Glutamatergic neuron (in vitro differentiated cells): ENCODE data around the gene C16orf96. TPM values are rescaled to one million over a fixed set of nuclear protein-coding genes. Genes with fewer than 3 reads are reported as not detected.

ENCODE experiments used
- DNase-seq: peaks from one replicate; pipeline ENCODE4 v3.0.0; 2022
- H3K27ac Mint-ChIP-seq: one replicate; pipeline ENCODE4 v1.8.0; 2020; ENCODE audit warnings: mild to moderate bottlenecking, mixed read lengths, inconsistent platforms; ENCODE audit not compliant: unreplicated experiment
- H3K27me3 Mint-ChIP-seq: one replicate; pipeline ENCODE4 v1.8.0; 2020; ENCODE audit warnings: mild to moderate bottlenecking, moderate library complexity, mixed read lengths, inconsistent platforms; ENCODE audit not compliant: unreplicated experiment
- H3K36me3 Mint-ChIP-seq: one replicate; pipeline ENCODE4 v1.8.0; 2020; ENCODE audit warnings: mild to moderate bottlenecking, mixed read lengths, inconsistent platforms; ENCODE audit not compliant: unreplicated experiment
- H3K4me1 Mint-ChIP-seq: one replicate; pipeline ENCODE4 v1.8.0; 2020; ENCODE audit warnings: mild to moderate bottlenecking, low read depth, mixed read lengths, inconsistent platforms; ENCODE audit not compliant: unreplicated experiment
- H3K4me3 Mint-ChIP-seq: one replicate; pipeline ENCODE4 v1.8.0; 2020; ENCODE audit warnings: mild to moderate bottlenecking, mixed read lengths, inconsistent platforms; ENCODE audit not compliant: unreplicated experiment
- H3K9me3 Mint-ChIP-seq: one replicate; pipeline ENCODE4 v1.8.0; 2020; ENCODE audit warnings: mild to moderate bottlenecking, moderate library complexity, mixed read lengths, inconsistent platforms; ENCODE audit not compliant: unreplicated experiment
- total RNA-seq: library from RNA; stranded (reverse); fragmentation: NEBNext Ultra II Directional; extraction: Animal tissue kit (Norgen Biotek cat#: 25700); gene quantifications from one replicate; pipeline ENCODE4 v1.2.1, GENCODE V29; 2021; ENCODE audit not compliant: unreplicated experiment
- TF ChIP-seq, protein P1 (sequence below): fragments of 200-600 bp; sonication (generic); IDR thresholded peaks from one replicate; pipeline ENCODE4 v1.5.0; 2021; ENCODE audit not compliant: partially characterized antibody, unreplicated experiment

Gene C16orf96
- total RNA-seq, 1 donor from 2014 or later = 0.83 TPM

- Mint-ChIP-seq H3K36me3 (no peaks in the 10 kb centered on the region), H3K27me3 (peaks cover 1% of the 10 kb centered on the region), H3K4me1 (peaks cover 20% of the 10 kb centered on the region), H3K4me3 (no peak overlapping the region), H3K9me3 (peaks cover 16% of the 10 kb centered on the region), H3K27ac (no peak overlapping the region)
- no peak for DNase-seq
- TF ChIP-seq, protein P1, sequence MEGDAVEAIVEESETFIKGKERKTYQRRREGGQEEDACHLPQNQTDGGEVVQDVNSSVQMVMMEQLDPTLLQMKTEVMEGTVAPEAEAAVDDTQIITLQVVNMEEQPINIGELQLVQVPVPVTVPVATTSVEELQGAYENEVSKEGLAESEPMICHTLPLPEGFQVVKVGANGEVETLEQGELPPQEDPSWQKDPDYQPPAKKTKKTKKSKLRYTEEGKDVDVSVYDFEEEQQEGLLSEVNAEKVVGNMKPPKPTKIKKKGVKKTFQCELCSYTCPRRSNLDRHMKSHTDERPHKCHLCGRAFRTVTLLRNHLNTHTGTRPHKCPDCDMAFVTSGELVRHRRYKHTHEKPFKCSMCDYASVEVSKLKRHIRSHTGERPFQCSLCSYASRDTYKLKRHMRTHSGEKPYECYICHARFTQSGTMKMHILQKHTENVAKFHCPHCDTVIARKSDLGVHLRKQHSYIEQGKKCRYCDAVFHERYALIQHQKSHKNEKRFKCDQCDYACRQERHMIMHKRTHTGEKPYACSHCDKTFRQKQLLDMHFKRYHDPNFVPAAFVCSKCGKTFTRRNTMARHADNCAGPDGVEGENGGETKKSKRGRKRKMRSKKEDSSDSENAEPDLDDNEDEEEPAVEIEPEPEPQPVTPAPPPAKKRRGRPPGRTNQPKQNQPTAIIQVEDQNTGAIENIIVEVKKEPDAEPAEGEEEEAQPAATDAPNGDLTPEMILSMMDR = no peak
Observed at GRCh38 chr16:4513086-4513860, 42.9 kb upstream of the C16orf96 start.

GRCh38 chr16:4513881-4514280 is 42.3 kb upstream of the C16orf96 start:
- Mint-ChIP-seq H3K27ac (no peak overlapping the region), H3K27me3 (peaks cover 1% of the 10 kb centered on the region), H3K4me1 (peaks cover 20% of the 10 kb centered on the region), H3K9me3 (peaks cover 16% of the 10 kb centered on the region), H3K36me3 (no peaks in the 10 kb centered on the region), H3K4me3 (no peak overlapping the region)
- DNase-seq = no peak
- TF ChIP-seq, protein P1 = no peak

- Mint-ChIP-seq H3K9me3 (peaks cover 16% of the 10 kb centered on the region), H3K4me1 (peaks cover 20% of the 10 kb centered on the region)
- TF ChIP-seq, protein P1 = no peak
Observed at GRCh38 chr16:4514606-4515005, 41.5 kb upstream of the C16orf96 start.

GRCh38 chr16:4515611-4516233 is 40.4 kb upstream of the C16orf96 start:
- Mint-ChIP-seq H3K4me1 (peaks cover 16% of the 10 kb centered on the region), H3K27me3 (peaks cover 1% of the 10 kb centered on the region)

More at GRCh38 chr16:4514606-4515005, 41.5 kb upstream of the C16orf96 start:
- no peaks in the 10 kb centered on the region for H3K36me3 Mint-ChIP-seq
- peaks cover 1% of the 10 kb centered on the region for H3K27me3 Mint-ChIP-seq
- no peak overlapping the region for H3K4me3 Mint-ChIP-seq
- H3K27ac Mint-ChIP-seq = no peak overlapping the region
- DNase-seq = no peak

More at GRCh38 chr16:4515611-4516233, 40.4 kb upstream of the C16orf96 start:
- DNase-seq = no peak
- TF ChIP-seq, protein P1 = no peak
- H3K4me3 Mint-ChIP-seq = no peak overlapping the region
- H3K27ac Mint-ChIP-seq = no peak overlapping the region
- H3K9me3 Mint-ChIP-seq = peaks cover 16% of the 10 kb centered on the region
- H3K36me3 Mint-ChIP-seq = no peaks in the 10 kb centered on the region
